ENCODE data around the gene EXOC3L4.

- TF ChIP-seq, protein P1, sequence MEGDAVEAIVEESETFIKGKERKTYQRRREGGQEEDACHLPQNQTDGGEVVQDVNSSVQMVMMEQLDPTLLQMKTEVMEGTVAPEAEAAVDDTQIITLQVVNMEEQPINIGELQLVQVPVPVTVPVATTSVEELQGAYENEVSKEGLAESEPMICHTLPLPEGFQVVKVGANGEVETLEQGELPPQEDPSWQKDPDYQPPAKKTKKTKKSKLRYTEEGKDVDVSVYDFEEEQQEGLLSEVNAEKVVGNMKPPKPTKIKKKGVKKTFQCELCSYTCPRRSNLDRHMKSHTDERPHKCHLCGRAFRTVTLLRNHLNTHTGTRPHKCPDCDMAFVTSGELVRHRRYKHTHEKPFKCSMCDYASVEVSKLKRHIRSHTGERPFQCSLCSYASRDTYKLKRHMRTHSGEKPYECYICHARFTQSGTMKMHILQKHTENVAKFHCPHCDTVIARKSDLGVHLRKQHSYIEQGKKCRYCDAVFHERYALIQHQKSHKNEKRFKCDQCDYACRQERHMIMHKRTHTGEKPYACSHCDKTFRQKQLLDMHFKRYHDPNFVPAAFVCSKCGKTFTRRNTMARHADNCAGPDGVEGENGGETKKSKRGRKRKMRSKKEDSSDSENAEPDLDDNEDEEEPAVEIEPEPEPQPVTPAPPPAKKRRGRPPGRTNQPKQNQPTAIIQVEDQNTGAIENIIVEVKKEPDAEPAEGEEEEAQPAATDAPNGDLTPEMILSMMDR (IDR thresholded peaks at IDR 0.05), result no peak
- TF ChIP-seq EZH2 (IDR thresholded peaks at IDR 0.05) (no peak), EZH2phosphoT487 (IDR thresholded peaks at IDR 0.05) (no peak)
Measured at GRCh38 chr14:103101963-103102688, 7.6 kb downstream of the EXOC3L4 start.
